ENCODE measurements around the gene OGT. TPM values are rescaled to one million over a fixed set of nuclear protein-coding genes. Genes with fewer than 3 reads are reported as not detected.

The OGT gene
- total RNA-seq, 4 donors from 2014 or later: 54.2 to 90.1 (median 68.1) TPM

DNA sequence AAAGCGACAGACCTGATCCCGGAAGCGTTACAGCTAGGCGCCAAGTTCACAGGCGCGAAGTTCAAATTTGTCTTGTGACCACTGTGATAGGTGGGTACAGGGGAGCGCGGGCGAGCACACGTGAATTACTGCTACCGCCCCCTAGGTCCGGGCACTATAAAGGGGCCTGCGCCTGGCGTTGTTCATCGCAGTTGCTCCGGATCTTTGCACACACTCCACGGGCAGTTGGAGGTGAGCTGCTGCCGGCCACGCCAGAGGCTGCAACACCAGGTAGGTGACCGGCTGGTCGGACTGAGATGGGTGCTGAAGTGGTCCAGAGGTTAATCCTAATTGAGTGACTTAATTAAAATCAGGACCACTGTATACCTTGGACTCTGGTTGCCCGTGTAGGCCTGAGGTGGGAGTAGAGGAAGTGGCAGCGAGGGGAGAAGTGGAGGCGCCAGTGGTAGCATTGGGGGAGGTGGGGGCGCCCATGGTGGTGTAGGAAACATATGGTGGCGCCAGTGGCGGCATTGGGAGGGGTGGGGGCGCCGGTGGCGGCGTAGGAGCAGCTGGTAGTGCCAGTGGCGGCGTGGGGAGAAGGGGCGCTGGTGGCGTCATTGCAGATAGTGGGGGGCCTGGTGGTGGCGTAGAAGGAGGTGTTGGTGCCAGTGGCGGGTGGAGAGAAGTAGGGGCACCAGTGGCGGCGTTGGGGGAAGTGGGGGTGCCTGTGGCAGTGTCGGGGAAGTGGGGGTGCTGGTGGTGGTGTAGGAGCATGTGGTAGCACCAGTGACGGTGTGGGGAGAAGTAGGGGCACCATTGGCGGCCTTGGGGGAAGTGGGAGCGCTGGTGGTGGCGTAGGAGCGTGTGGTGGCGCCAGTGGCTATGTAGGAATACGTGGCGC lies 45.6 kb downstream of the OGT start, which contains the start of gene GCNA:
Gene GCNA (plus strand): TSS at position 185 of the 883 bp plus-strand sequence. CDS start 2,385 bp downstream, outside the sequence.
- H3K4me1 ChIP-seq: peaks cover 0 to 3% (median 0%) of the 10 kb centered on the region in 4 donors
- WGBS: 95% methylated on average over 48 of the region's 48 CpGs
- DNase-seq (ENCODE audit: extremely low spot score): no peak
- intact Hi-C loops (cut with DNase I): no loop called here
- no peak within 1 kb of the TSS for H3K27ac ChIP-seq (replicated peaks in 1 of 4)
- H3K27me3 ChIP-seq: no peaks in the 10 kb centered on the region
- no peaks in the 10 kb centered on the region for H3K9me3 ChIP-seq
- peaks cover 14 to 37% (median 33%) of the 10 kb centered on the region in 4 donors for H3K36me3 ChIP-seq
- TF ChIP-seq EP300 (IDR thresholded peaks at IDR 0.05) (no peak), POLR2A (IDR thresholded peaks at IDR 0.05; ENCODE audit: low read depth) (no peak), POLR2AphosphoS5 (IDR thresholded peaks at IDR 0.05) (no peak)
- TF ChIP-seq, protein P1, sequence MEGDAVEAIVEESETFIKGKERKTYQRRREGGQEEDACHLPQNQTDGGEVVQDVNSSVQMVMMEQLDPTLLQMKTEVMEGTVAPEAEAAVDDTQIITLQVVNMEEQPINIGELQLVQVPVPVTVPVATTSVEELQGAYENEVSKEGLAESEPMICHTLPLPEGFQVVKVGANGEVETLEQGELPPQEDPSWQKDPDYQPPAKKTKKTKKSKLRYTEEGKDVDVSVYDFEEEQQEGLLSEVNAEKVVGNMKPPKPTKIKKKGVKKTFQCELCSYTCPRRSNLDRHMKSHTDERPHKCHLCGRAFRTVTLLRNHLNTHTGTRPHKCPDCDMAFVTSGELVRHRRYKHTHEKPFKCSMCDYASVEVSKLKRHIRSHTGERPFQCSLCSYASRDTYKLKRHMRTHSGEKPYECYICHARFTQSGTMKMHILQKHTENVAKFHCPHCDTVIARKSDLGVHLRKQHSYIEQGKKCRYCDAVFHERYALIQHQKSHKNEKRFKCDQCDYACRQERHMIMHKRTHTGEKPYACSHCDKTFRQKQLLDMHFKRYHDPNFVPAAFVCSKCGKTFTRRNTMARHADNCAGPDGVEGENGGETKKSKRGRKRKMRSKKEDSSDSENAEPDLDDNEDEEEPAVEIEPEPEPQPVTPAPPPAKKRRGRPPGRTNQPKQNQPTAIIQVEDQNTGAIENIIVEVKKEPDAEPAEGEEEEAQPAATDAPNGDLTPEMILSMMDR (IDR thresholded peaks at IDR 0.05): no peak
- no peak within 1 kb of the TSS for H3K4me3 ChIP-seq

DNA sequence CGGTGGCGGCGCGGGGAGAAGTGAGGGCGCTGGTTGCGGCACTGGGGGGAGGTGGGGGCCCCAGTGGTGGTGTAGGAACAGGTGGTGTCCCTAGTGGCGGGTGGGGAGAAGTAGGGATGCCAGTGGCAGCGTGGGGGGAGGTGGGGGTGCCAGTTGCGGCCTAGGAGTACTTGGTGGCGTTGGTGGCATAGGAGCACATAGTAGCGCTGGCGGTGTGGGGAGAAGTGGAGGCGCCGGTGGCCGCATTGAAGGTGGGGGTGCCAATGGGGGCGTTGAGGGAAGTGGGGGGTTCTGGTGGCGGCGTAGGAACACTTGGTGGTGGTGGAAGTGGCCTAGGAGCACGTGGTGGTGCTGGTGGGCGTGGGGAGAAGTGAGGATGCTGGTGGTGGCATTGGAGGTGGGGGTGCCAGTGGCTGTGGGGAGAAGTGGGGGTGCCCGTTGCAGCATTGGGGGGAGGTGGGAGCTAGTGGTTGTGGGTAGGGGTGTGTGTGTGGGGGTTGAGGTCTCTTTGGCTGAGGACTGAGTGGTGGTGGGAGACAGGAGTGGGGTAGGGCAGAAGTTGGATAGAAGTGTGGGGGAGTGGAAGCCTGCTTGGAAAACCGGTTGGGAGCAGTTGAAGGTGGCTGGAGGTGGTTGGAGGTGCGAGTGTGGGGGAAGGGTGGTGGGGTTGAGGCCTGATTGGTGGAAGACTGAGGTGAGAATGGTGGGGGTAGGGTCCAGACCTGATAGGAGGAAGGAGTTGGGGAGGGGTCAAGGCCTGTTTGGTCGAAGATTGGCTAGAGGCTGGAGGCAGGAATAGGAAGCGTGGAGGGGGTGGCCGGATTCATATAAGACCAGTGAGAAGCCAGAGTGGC lies 46.5 kb downstream of the OGT start:
- intact Hi-C loops (cut with DNase I): no loop called here
- WGBS: 91% methylated on average over 26 of the region's 26 CpGs

DNA sequence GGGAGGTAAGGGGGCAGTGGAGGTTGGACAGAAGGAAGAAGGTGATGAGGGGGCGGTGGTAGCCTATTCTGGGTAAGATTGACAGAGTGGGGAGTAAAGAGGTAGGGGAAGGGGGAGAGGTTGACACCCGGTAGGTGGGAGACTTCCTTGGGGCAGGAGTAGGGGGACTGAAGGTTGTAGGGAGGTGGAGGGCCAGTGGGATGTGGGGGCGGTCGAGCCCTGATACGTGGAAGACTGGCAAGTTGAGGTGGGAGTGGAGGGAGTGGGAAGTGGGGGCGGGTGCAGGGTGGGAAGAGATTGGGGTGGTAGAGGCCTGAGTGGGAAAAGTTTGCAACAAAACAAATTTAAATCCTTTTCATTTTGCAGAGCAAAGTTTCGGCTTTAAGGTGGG lies 47.1 kb downstream of the OGT start:
- Histone ChIP-seq H3K9me3 (no peaks in the 10 kb centered on the region), H3K27ac (replicated peaks in 1 of 4) (no peak overlapping the region), H3K4me1 (peaks cover 0 to 3% (median 0%) of the 10 kb centered on the region in 4 donors), H3K4me3 (no peak overlapping the region), H3K27me3 (no peaks in the 10 kb centered on the region), H3K36me3 (peaks cover 3 to 23% (median 19%) of the 10 kb centered on the region in 4 donors)
- TF ChIP-seq, protein P1 (IDR thresholded peaks at IDR 0.05): no peak
- TF ChIP-seq EP300 (IDR thresholded peaks at IDR 0.05) (no peak), POLR2A (IDR thresholded peaks at IDR 0.05; ENCODE audit: low read depth) (no peak), POLR2AphosphoS5 (IDR thresholded peaks at IDR 0.05) (no peak)
- 87% methylated on average over 7 of the region's 7 CpGs for WGBS
- intact Hi-C loops (cut with DNase I): no loop called here
- no peak for DNase-seq (ENCODE audit: extremely low spot score)

More for the DNA sequence above, 46.5 kb downstream of the OGT start:
- no peak for TF ChIP-seq POLR2AphosphoS5 (IDR thresholded peaks at IDR 0.05)
- no peak for TF ChIP-seq EP300 (IDR thresholded peaks at IDR 0.05)
- TF ChIP-seq, protein P1 (IDR thresholded peaks at IDR 0.05): no peak
- TF ChIP-seq POLR2A (IDR thresholded peaks at IDR 0.05; ENCODE audit: low read depth): no peak
- no peak for DNase-seq (ENCODE audit: extremely low spot score)
- no peaks in the 10 kb centered on the region for H3K27me3 ChIP-seq
- H3K9me3 ChIP-seq: no peaks in the 10 kb centered on the region
- no peak overlapping the region for H3K27ac ChIP-seq (replicated peaks in 1 of 4)
- H3K4me1 ChIP-seq: peaks cover 0 to 3% (median 0%) of the 10 kb centered on the region in 4 donors
- no peak overlapping the region for H3K4me3 ChIP-seq
- peaks cover 6 to 29% (median 24%) of the 10 kb centered on the region in 4 donors for H3K36me3 ChIP-seq

DNA sequence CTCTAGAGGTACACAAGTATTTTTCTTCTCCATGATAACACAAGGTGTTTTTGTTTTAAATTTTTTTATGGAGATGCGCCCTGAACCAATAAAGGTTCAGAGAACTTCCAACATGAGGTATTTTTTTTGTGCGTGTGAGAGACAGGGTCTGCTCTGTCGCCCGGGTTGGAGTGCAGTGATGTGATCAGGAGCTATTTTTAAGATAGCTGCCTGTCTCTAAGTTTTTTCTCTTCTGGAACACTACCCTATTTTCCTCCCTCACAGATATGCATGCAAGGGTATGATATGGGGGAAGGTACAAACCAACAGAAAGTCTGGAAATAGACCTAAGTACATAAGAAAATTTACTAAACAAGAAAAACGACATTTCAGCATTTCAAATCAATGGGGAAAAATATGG lies 48.3 kb downstream of the OGT start:
- H3K27ac ChIP-seq (replicated peaks in 1 of 4): no peak overlapping the region
- H3K27me3 ChIP-seq: no peaks in the 10 kb centered on the region
- peaks cover 0 to 14% (median 10%) of the 10 kb centered on the region in 4 donors for H3K36me3 ChIP-seq
- H3K9me3 ChIP-seq: no peaks in the 10 kb centered on the region
- H3K4me1 ChIP-seq: peaks cover 0 to 3% (median 0%) of the 10 kb centered on the region in 4 donors
- WGBS: 75% methylated on average over 5 of the region's 5 CpGs
- TF ChIP-seq EP300 (IDR thresholded peaks at IDR 0.05) (no peak), POLR2A (IDR thresholded peaks at IDR 0.05; ENCODE audit: low read depth) (no peak), POLR2AphosphoS5 (IDR thresholded peaks at IDR 0.05) (no peak)
- TF ChIP-seq, protein P1 (IDR thresholded peaks at IDR 0.05): no peak
- no peak overlapping the region for H3K4me3 ChIP-seq
- DNase-seq (ENCODE audit: extremely low spot score): no peak
- intact Hi-C loops (cut with DNase I): no loop called here
